ENCODE data around the gene TMA16.
"Not testable (repeated sequence)": the region's sequence is repeated elsewhere in the genome, so short reads cannot be mapped to it uniquely, and the experiment has no call there.

TMA16 gene

GRCh38 chr4:163515198-163515597 lies 20.7 kb downstream of the TMA16 start:
- DNase-seq (ENCODE audit: low read depth), result no peak

GRCh38 chr4:163523791-163524365 lies 29.4 kb downstream of the TMA16 start:
- no peak for DNase-seq (ENCODE audit: low read depth)

- no peak for DNase-seq (ENCODE audit: low read depth)
These were observed 31.5 kb downstream of the TMA16 start for GRCh38 chr4:163525982-163526381.

- no peak for DNase-seq (ENCODE audit: low read depth)
These were observed 32.7 kb downstream of the TMA16 start for GRCh38 chr4:163527172-163527571.

- DNase-seq (ENCODE audit: low read depth), result no peak
These were observed 34.2 kb downstream of the TMA16 start for GRCh38 chr4:163528653-163529052.

- DNase-seq (ENCODE audit: low read depth), result no peak
These were observed 39.6 kb downstream of the TMA16 start for GRCh38 chr4:163534056-163534455.

GRCh38 chr4:163535657-163536056 lies 41.2 kb downstream of the TMA16 start:
- DNase-seq (ENCODE audit: low read depth), result no peak

GRCh38 chr4:163536091-163536490 lies 41.6 kb downstream of the TMA16 start:
- DNase-seq (ENCODE audit: low read depth), result no peak

- no peak for DNase-seq (ENCODE audit: low read depth)
These were observed 42.6 kb downstream of the TMA16 start for GRCh38 chr4:163537114-163537513.

- not testable (repeated sequence) for DNase-seq (ENCODE audit: low read depth)
These were observed 44.3 kb downstream of the TMA16 start for GRCh38 chr4:163538820-163539219.

GRCh38 chr4:163540448-163540847 lies 46.0 kb downstream of the TMA16 start:
- DNase-seq (ENCODE audit: low read depth), result no peak

- DNase-seq (ENCODE audit: low read depth), result no peak
These were observed 46.5 kb downstream of the TMA16 start for GRCh38 chr4:163540977-163541376.

- DNase-seq (ENCODE audit: low read depth), result no peak
These were observed 47.8 kb downstream of the TMA16 start for GRCh38 chr4:163542275-163542674.

GRCh38 chr4:163544407-163545038 lies 50.0 kb downstream of the TMA16 start:
- peak; percentile 14 for DNase-seq (ENCODE audit: low read depth)

- DNase-seq (ENCODE audit: low read depth), result no peak
These were observed 54.2 kb downstream of the TMA16 start for GRCh38 chr4:163548481-163549243.

GRCh38 chr4:163550869-163551267 lies 56.4 kb downstream of the TMA16 start:
- no peak for DNase-seq (ENCODE audit: low read depth)

- no peak for DNase-seq (ENCODE audit: low read depth)
These were observed 58.7 kb downstream of the TMA16 start for GRCh38 chr4:163553146-163553545.

- DNase-seq (ENCODE audit: low read depth), result no peak
These were observed 60.5 kb downstream of the TMA16 start for GRCh38 chr4:163554870-163555465.

GRCh38 chr4:163556177-163556576 lies 61.7 kb downstream of the TMA16 start:
- DNase-seq (ENCODE audit: low read depth), result no peak

- DNase-seq (ENCODE audit: low read depth), result no peak
These were observed 62.3 kb downstream of the TMA16 start for GRCh38 chr4:163556650-163557391.

- no peak for DNase-seq (ENCODE audit: low read depth)
These were observed 64.1 kb downstream of the TMA16 start for GRCh38 chr4:163558539-163559044.

- no peak for DNase-seq (ENCODE audit: low read depth)
These were observed 68.0 kb downstream of the TMA16 start for GRCh38 chr4:163562496-163562895.

Measured in CMK (cell line).